Measurements from ENCODE around the gene THAP7. TPM values are rescaled to one million over a fixed set of nuclear protein-coding genes. Genes with fewer than 3 reads are reported as not detected.

THAP7 gene
- total and polyA plus RNA-seq, 2 donors (not counting 1 experiment from before 2014, with no cell fraction given): 37.7 to 70.1 TPM

DNA sequence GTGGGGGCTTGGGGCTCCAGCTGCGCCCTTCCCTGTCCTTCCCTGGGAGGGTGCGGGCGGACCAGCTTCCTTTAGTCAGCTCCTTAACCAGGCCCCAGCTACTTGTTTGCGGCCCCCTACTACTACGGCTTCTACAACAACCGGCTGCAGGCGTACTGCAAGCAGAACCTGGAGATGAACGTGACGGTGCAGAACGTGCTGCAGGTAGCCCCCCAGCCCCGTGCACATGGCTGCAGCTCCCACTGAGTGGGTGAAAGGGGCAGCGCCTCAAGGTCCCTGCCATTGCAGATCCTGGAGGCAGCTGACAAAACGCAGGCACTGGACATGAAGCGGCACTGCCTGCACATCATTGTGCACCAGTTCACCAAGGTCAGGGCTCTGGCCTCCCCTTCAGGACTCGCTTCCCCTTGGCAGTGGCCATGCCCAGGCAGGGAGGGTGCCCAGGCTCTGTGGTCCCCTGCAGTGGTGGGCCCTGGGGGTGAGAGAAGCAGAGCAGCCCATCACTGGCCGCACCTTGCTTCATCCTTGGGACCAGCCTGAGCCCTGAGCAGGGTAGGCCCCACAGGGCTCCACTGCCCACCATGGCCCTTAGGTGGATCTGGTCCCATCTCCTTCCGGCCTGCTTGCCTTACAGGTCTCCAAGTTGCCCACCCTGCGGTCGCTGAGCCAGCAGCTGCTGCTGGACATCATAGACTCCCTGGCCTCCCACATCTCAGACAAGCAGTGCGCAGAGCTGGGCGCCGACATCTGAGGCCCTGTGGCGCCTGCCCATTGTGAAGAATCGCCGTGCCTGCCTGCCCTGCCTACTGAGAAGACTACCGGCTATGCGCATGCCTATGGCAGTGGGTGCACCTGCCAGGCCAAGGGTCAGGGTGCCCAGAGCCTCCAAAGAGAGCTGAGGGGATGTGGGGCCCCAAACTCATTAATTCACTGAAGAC lies 5.1 kb downstream of the THAP7 start:
- no peaks in the 10 kb centered on the region for H3K27me3 ChIP-seq (replicated peaks in 1 of 4; ENCODE audit: control extremely low read depth in 1 of 4, control insufficient read depth in 3 of 4, insufficient read depth in 4 of 4, low read length in 3 of 4)
- no peak overlapping the region for H3K27ac Mint-ChIP-seq
- no peak overlapping the region for H3K4me2 ChIP-seq (replicated peaks; ENCODE audit: low read depth, low read length, poor library complexity, severe bottlenecking)
- DNase-seq (no peak), ATAC-seq (ENCODE audit: low read depth) (no peak)
- WGBS (ENCODE audit: insufficient coverage): 96% methylated on average over 27 of the region's 27 CpGs
- no peak overlapping the region for H3K4me3 Mint-ChIP-seq
- no peak overlapping the region for H2AFZ ChIP-seq (ENCODE audit: insufficient read depth, low read depth, low read length, poor library complexity, severe bottlenecking)
- H3K27ac ChIP-seq (ENCODE audit: low read length in 2 of 2): no peak overlapping the region
- H3K9me3 ChIP-seq (ENCODE audit: control extremely low read depth in 1 of 3, control insufficient read depth in 2 of 3, insufficient read depth in 1 of 3, low read length in 2 of 3): peaks cover 0 to 5% (median 0%) of the 10 kb centered on the region in 3 donors
- H3K36me3 ChIP-seq (replicated peaks in 1 of 2; ENCODE audit: control extremely low read depth in 1 of 2, control insufficient read depth in 1 of 2, extremely low read depth in 1 of 2, insufficient read depth in 2 of 2, low read length in 1 of 2): peaks cover 0 to 34% of the 10 kb centered on the region in 2 experiments
- intact Hi-C loops (cut with micrococcal nuclease): no loop called here
- peaks cover 20% of the 10 kb centered on the region for H3K4me1 Mint-ChIP-seq
- ChIA-PET CTCF (no interaction called here), POLR2A (no interaction called here)
- TF ChIP-seq EZH2 (IDR thresholded peaks at IDR 0.05; ENCODE audit: borderline replicate concordance, insufficient read depth, low read depth, low read length, poor library complexity, severe bottlenecking): no peak
- TF ChIP-seq CTCF (IDR thresholded peaks at IDR 0.05): no peak
- H3K9ac ChIP-seq (ENCODE audit: low read length): no peak overlapping the region
- no peaks in the 10 kb centered on the region for H3K9me3 Mint-ChIP-seq (ENCODE audit: insufficient read depth)
- H3K79me2 ChIP-seq (ENCODE audit: control insufficient read depth, insufficient read depth, low read length): peaks cover 18% of the 10 kb centered on the region
- peaks cover 24% of the 10 kb centered on the region for H4K20me1 ChIP-seq (ENCODE audit: control insufficient read depth, insufficient read depth, low read length, poor library complexity, severe bottlenecking)
- no peak overlapping the region for H3K4me3 ChIP-seq (ENCODE audit: control extremely low read depth in 1 of 5, extremely low read depth in 1 of 5, insufficient read depth in 1 of 5, low read depth in 2 of 5, low read length in 4 of 5)
- peaks cover 15 to 21% of the 10 kb centered on the region in 2 donors for H3K4me1 ChIP-seq (ENCODE audit: control insufficient read depth in 2 of 2, insufficient read depth in 2 of 2, low read length in 2 of 2)
- no peaks in the 10 kb centered on the region for H3K27me3 Mint-ChIP-seq

DNA sequence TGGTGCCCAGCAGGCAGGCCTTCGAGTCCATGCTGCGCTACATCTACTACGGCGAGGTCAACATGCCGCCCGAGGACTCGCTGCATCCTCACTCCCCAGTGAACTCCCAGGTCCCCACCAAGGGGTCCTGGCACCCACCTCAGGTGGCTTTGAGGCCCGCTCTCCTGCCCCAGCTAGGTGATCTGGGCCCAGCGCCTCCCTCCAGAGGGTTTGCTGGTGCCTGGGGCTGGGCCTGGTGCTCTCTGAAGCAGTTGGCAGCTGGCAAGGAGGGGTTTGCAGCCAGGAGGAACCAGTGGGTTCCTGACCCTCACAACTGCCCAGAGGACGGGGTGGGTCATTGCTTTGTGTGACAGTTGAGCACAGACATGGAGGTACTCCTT lies 5.9 kb downstream of the THAP7 start:
- CTCF ChIA-PET: no interaction called here
- Histone ChIP-seq H3K9me3 (ENCODE audit: control extremely low read depth in 1 of 3, control insufficient read depth in 2 of 3, insufficient read depth in 1 of 3, low read length in 2 of 3) (peaks cover 0 to 5% (median 0%) of the 10 kb centered on the region in 3 donors), H3K4me1 (ENCODE audit: control insufficient read depth in 2 of 2, insufficient read depth in 2 of 2, low read length in 2 of 2) (peaks cover 11 to 15% of the 10 kb centered on the region in 2 donors), H3K4me2 (replicated peaks; ENCODE audit: low read depth, low read length, poor library complexity, severe bottlenecking) (no peak overlapping the region), H3K36me3 (replicated peaks in 1 of 2; ENCODE audit: control extremely low read depth in 1 of 2, control insufficient read depth in 1 of 2, extremely low read depth in 1 of 2, insufficient read depth in 2 of 2, low read length in 1 of 2) (peaks cover 0 to 38% of the 10 kb centered on the region in 2 experiments), H4K20me1 (ENCODE audit: control insufficient read depth, insufficient read depth, low read length, poor library complexity, severe bottlenecking) (peaks cover 24% of the 10 kb centered on the region), H3K27me3 (replicated peaks in 1 of 4; ENCODE audit: control extremely low read depth in 1 of 4, control insufficient read depth in 3 of 4, insufficient read depth in 4 of 4, low read length in 3 of 4) (no peaks in the 10 kb centered on the region), H3K4me3 (ENCODE audit: control extremely low read depth in 1 of 5, extremely low read depth in 1 of 5, insufficient read depth in 1 of 5, low read depth in 2 of 5, low read length in 4 of 5) (no peak overlapping the region), H2AFZ (ENCODE audit: insufficient read depth, low read depth, low read length, poor library complexity, severe bottlenecking) (no peak overlapping the region), H3K9ac (ENCODE audit: low read length) (no peak overlapping the region), H3K79me2 (ENCODE audit: control insufficient read depth, insufficient read depth, low read length) (peaks cover 13% of the 10 kb centered on the region), H3K27ac (ENCODE audit: low read length in 2 of 2) (no peak overlapping the region)
- no peak overlapping the region for H3K27ac Mint-ChIP-seq
- ATAC-seq (ENCODE audit: low read depth) (no peak), DNase-seq (no peak)
- WGBS (ENCODE audit: insufficient coverage): over 99% methylated on average over 10 of the region's 10 CpGs
- peaks cover 13% of the 10 kb centered on the region for H3K4me1 Mint-ChIP-seq
- H3K4me3 Mint-ChIP-seq: no peak overlapping the region
- POLR2A ChIA-PET: no interaction called here
- TF ChIP-seq CTCF (IDR thresholded peaks at IDR 0.05): no peak
- TF ChIP-seq EZH2 (IDR thresholded peaks at IDR 0.05; ENCODE audit: borderline replicate concordance, insufficient read depth, low read depth, low read length, poor library complexity, severe bottlenecking): no peak
- H3K27me3 Mint-ChIP-seq: no peaks in the 10 kb centered on the region
- H3K9me3 Mint-ChIP-seq (ENCODE audit: insufficient read depth): no peaks in the 10 kb centered on the region
- intact Hi-C loops (cut with micrococcal nuclease): no loop called here
